A673 (cell line): ENCODE data around the gene GPR3. TPM values are rescaled to one million over a fixed set of nuclear protein-coding genes. Genes with fewer than 3 reads are reported as not detected.
"Not testable (repeated sequence)": the region's sequence is repeated elsewhere in the genome, so short reads cannot be mapped to it uniquely, and the experiment has no call there.

Source experiments
- BruUV-seq: library from RNA; stranded (reverse); fragments of 400-500 nt; replicated peaks from 2 replicates; lab custom pipeline; 2021; lab: Mats Ljungman, UMichigan
- CTCF ChIA-PET: fragments of 300-600 bp; sonication (Branson Sonifier 250); formaldehyde crosslinking; loops from one replicate; lab custom pipeline; 2022; ENCODE audit warnings: antibody characterized with exemption; lab: Charles Lee
- POLR2A ChIA-PET: fragments of 300-600 bp; sonication (Branson Sonifier 250); formaldehyde crosslinking; loops from one replicate; lab custom pipeline; 2022; ENCODE audit warnings: antibody characterized with exemption; ENCODE audit not compliant: low non-redundant PET; lab: Charles Lee
- DNase-seq: peaks from one replicate; pipeline ENCODE4 v3.0.0-alpha.2; 2015; ENCODE audit warnings: low spot score
- H3K27ac ChIP-seq: fragments of 200-600 bp; sonication (generic); 2 replicates; pipeline ENCODE4 v1.5.1; 2016; ENCODE audit warnings: mixed run types, low read depth, mild to moderate bottlenecking, mixed read lengths, antibody characterized with exemption, low read length; ENCODE audit not compliant: poor library complexity, severe bottlenecking
- H3K27me3 ChIP-seq: fragments of 200-600 bp; sonication (generic); replicated peaks from 2 replicates; pipeline ENCODE4 v1.6.1; 2017; ENCODE audit warnings: mixed run types, low read depth, mild to moderate bottlenecking, mixed read lengths, antibody characterized with exemption, low read length; ENCODE audit not compliant: insufficient read depth, poor library complexity
- H3K36me3 ChIP-seq: fragments of 200-600 bp; sonication (generic); 2 replicates; pipeline ENCODE4 v1.6.1; 2016; ENCODE audit warnings: mixed run types, mild to moderate bottlenecking, mixed read lengths, antibody characterized with exemption, low read length; ENCODE audit not compliant: insufficient read depth, poor library complexity, severe bottlenecking
- H3K4me1 ChIP-seq: fragments of 200-600 bp; sonication (generic); 2 replicates; pipeline ENCODE4 v1.6.1; 2017; ENCODE audit warnings: mixed run types, mild to moderate bottlenecking, mixed read lengths, antibody characterized with exemption, low read length; ENCODE audit not compliant: insufficient read depth, poor library complexity, severe bottlenecking
- H3K4me3 ChIP-seq: fragments of 200-600 bp; sonication (generic); 2 replicates; pipeline ENCODE4 v1.5.1; 2016; ENCODE audit warnings: low read depth, mixed run types, mild to moderate bottlenecking, mixed read lengths, low read length; ENCODE audit not compliant: poor library complexity, severe bottlenecking
- H3K9me3 ChIP-seq: fragments of 200-600 bp; sonication (generic); 2 replicates; pipeline ENCODE4 v1.6.1; 2016; ENCODE audit warnings: mixed run types, low read depth, mild to moderate bottlenecking, mixed read lengths, antibody characterized with exemption, low read length; ENCODE audit not compliant: poor library complexity, severe bottlenecking
- EZH2 ChIP-seq: fragments of 200-600 bp; sonication (generic); IDR thresholded peaks from 2 replicates; pipeline ENCODE4 v1.6.1; 2017; ENCODE audit warnings: borderline replicate concordance, low read depth, mild to moderate bottlenecking, mixed read lengths, antibody characterized with exemption, low read length; ENCODE audit not compliant: poor library complexity, severe bottlenecking
- intact Hi-C: fragments of 100-400 bp; cut with micrococcal nuclease; formaldehyde crosslinking; loops from one replicate; pipeline ENCODE4 v1.10.0; 2022; ENCODE audit not compliant: unreplicated experiment
- total RNA-seq: library from RNA; stranded (reverse); gene quantifications from 2 replicates; pipeline ENCODE4 v1.2.3, GENCODE V29; 2021
- TF ChIP-seq, protein P1 (sequence below): fragments of 300-800, 200-600 bp; sonication (generic); conservative IDR thresholded peaks from 2 replicates; pipeline ENCODE4 v1.5.1; 2017; ENCODE audit warnings: low read depth, mild to moderate bottlenecking, antibody characterized with exemption, low read length, moderate library complexity, mixed read lengths

GPR3 gene
- total RNA-seq, 1 experiment from 2014 or later, result 4.9 TPM

DNA sequence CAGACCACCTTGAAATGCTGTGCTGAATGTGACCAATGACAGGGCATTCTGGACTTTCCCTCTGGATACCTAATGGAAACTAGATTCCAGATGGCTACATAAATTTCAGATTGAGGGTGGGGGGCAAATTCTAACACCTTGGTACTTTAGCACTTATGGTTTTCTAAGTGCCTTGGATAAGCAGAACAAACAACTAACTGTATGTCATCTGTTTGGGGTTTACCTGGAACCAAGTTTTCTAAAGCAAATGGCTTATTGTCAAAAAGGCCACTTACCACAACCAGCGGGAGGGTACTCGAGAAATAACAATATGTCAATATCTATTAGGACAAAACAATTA, 39.1 kb downstream of the GPR3 start:
- ChIA-PET POLR2A (no interaction called here), CTCF (no interaction called here)
- Histone ChIP-seq H3K4me3 (no peak overlapping the region), H3K27ac (peak overlapping the region; percentile 38), H3K4me1 (peaks cover 56% of the 10 kb centered on the region), H3K36me3 (peaks cover 15% of the 10 kb centered on the region), H3K9me3 (no peaks in the 10 kb centered on the region), H3K27me3 (no peaks in the 10 kb centered on the region)
- TF ChIP-seq, protein P1, sequence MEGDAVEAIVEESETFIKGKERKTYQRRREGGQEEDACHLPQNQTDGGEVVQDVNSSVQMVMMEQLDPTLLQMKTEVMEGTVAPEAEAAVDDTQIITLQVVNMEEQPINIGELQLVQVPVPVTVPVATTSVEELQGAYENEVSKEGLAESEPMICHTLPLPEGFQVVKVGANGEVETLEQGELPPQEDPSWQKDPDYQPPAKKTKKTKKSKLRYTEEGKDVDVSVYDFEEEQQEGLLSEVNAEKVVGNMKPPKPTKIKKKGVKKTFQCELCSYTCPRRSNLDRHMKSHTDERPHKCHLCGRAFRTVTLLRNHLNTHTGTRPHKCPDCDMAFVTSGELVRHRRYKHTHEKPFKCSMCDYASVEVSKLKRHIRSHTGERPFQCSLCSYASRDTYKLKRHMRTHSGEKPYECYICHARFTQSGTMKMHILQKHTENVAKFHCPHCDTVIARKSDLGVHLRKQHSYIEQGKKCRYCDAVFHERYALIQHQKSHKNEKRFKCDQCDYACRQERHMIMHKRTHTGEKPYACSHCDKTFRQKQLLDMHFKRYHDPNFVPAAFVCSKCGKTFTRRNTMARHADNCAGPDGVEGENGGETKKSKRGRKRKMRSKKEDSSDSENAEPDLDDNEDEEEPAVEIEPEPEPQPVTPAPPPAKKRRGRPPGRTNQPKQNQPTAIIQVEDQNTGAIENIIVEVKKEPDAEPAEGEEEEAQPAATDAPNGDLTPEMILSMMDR, result no peak
- TF ChIP-seq EZH2, result no peak
- DNase-seq, result no peak
- intact Hi-C loops, result no loop called here
- no TSS peak for BruUV-seq

DNA sequence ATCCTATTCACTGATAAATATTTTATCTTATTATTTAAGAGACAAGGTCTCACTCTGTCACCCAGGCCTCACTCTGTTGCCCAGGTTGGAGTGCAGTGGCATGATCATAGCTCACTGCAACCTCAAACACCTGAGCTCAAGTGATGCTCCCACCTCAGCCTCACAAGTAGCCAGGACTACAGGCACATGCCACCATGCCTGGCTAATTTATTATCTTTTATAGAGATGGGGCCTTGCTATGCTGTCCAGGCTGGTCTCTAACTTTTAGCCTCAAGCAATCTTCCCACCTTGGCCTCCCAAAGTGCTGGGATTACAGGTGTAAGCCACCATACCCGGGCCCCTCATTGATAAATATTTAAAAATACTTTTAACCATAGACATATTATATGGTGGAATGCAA, 40.3 kb downstream of the GPR3 start:
- CTCF ChIA-PET, POLR2A ChIA-PET, intact Hi-C loops, H3K9me3 ChIP-seq, H3K36me3 ChIP-seq, H3K4me3 ChIP-seq, DNase-seq, H3K27ac ChIP-seq, BruUV-seq, H3K27me3 ChIP-seq: not testable (repeated sequence)
- H3K4me1 ChIP-seq, result peaks cover 67% of the 10 kb centered on the region

DNA sequence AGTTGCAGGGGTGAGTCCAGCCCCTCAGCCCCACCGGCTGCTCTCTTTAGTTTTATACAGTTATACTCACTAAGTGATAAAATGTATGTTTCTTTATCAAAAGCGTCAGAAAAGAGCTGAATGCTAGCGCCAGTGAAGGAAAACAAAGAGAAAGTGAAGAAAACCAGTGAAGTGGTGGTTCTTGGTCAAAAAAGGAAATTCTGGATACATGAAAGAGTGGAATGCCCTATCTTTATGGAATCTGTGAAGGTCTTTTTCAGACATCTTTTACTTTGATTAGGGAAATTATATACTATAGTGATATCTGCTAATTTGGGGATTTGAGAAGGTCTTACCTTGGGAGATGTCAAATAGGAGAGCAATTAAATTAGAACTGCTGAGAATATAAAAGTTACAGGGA, 41.3 kb downstream of the GPR3 start:
- Histone ChIP-seq H3K9me3 (no peaks in the 10 kb centered on the region), H3K27ac (no peak overlapping the region), H3K36me3 (no peaks in the 10 kb centered on the region), H3K4me3 (no peak overlapping the region), H3K4me1 (peaks cover 66% of the 10 kb centered on the region), H3K27me3 (no peaks in the 10 kb centered on the region)
- TF ChIP-seq EZH2, result no peak
- TF ChIP-seq, protein P1, result no peak
- ChIA-PET POLR2A (no interaction called here), CTCF (no interaction called here)
- no TSS peak for BruUV-seq
- intact Hi-C loops, result no loop called here
- DNase-seq, result no peak

DNA sequence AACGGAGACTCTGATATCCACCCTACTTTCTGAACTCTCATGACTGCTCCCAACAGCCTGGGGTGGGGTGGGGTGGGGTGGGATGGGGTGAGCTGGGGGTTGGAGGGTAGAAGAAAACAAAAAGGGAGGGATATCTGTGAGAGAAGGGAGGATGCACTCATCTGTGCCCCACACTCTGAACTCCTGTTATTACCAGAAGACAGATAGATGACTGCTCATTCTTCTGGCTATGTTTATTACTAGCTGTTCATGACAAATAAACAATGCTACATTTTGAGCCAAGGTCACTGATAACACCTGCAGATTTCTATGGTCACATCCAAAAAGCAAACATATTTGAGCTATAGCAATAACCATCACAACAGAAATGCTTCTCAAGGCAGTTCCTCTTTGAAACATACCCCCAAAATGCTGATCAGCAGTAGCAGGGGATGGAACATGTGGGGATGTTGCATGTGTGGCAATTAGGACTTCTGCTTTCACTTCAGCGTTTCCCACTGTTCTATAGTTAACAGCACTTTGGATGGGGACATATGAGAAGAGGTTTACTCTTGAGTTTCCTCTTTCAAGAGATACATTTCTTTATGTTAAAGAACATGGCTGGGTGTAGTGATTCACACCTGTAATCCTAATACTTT, 43.3 kb downstream of the GPR3 start:
- Histone ChIP-seq H3K4me3 (no peak overlapping the region), H3K9me3 (no peaks in the 10 kb centered on the region), H3K27ac (peak overlapping the region; percentile 81), H3K4me1 (peaks cover 58% of the 10 kb centered on the region), H3K36me3 (no peaks in the 10 kb centered on the region), H3K27me3 (no peaks in the 10 kb centered on the region)
- BruUV-seq, result no TSS peak
- CTCF ChIA-PET, result interaction anchor here (0.6 kb wide), 1 partner anchor 120 kb away, joined by 6 read pairs; no protein-coding TSS in a partner anchor
- DNase-seq, result no peak
- intact Hi-C loops, result no loop called here
- POLR2A ChIA-PET, result interaction anchor here (0.6 to 1.0 kb wide), 3 partner anchors 37 to 1213 kb away, joined by 8 to 26 read pairs (median 8); no protein-coding TSS in a partner anchor
- TF ChIP-seq, protein P1, result no peak
- TF ChIP-seq EZH2, result no peak
